Activated gamma-delta T cell (primary cell): Measurements from ENCODE around the gene PPP2R5C.

Experiments used
- DNase-seq: peaks from one replicate; lab custom pipeline; 2025; lab: John Stamatoyannopoulos, UW

The PPP2R5C gene

DNA sequence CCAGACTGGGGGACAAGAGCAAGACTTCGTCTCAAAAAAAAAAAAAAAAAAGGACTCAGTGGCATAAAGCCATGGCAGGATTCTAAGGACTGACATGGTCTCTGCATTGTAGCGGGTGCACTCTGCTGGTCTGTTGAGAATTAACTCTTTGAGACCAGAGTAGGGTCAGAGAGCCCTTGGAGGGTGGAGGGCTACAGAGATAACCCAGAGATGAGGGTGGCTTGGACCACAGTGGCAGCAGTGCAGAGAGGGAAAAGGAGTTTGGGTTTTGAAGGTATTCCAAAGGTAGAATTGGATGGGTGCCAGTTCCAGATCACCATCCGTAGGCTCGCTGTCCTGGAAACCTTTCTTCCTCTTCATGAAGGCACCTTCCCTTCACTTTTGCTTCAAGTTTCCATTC lies 188.6 kb downstream of the PPP2R5C start:
- no peak for DNase-seq

DNA sequence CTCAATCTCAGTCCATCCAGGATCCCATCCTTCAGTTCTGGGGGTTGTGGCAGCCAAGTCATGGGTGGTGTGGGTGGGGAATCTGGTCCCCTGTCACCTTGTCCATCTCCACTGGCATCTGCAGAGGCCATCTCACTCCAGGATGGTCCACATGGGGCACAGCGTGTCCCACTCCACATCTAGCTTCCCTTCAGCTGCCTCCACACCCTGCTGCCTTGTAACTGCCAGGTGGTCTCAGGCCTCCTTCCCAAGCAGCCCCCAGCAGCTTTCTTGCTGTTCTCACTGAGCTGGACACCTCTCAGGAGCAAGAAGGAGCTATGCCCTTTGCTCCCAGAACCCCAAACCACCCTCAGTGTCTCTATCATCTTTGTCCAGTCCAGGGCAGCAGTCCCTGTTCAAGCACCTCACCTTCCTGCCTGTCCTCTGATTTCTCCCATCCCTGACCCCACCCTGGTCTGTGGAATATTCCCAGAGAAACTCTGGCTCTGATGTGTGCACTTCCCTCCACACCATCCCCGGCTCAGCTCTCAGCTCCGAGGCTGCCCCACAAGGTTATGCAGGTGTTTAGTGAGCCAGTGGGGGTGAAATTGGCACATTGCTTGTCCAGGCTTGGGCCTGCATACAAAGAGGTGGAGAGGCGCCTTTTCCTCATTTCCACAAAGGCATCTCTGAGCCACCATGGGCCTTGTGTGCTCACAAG lies 189.2 kb downstream of the PPP2R5C start:
- no peak for DNase-seq

DNA sequence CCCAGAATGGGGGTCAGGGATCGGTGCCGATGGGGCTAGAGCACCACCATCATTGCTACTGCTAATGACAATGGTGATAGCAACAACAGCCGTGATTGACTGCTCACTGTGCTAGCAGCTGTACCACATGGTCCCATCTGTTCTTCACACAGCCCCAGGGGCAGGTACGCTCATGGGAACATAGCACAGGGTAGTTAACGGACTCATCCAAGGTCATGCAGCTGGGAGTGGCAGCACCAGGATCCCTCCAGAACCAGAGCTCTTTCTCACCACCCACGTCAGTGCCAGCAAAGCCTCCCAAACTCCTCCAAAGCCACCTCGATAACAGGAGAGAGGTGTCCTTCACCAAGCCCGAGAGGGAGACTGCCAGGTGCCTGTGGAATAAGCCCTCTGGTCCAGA lies 191.6 kb downstream of the PPP2R5C start:
- DNase-seq: no peak

DNA sequence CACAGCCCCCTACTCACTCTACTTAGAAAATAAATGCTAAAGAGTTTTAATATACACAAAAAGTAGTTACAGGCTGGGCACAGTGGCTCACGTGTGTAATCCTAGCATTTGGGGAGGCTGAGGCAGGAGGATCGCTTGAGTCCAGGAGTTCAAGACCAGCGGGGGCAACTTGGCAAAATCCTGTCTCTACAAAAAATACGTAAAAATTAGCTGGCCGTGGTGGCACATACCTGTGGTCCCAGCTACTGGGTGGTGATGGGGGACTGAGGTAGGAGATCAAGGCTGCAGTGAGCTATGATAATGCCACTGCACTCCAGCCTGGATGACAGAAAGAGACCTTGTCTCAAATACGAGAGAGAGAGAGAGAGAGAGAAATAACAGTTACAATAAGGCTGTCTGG lies 193.0 kb downstream of the PPP2R5C start:
- no peak for DNase-seq

DNA sequence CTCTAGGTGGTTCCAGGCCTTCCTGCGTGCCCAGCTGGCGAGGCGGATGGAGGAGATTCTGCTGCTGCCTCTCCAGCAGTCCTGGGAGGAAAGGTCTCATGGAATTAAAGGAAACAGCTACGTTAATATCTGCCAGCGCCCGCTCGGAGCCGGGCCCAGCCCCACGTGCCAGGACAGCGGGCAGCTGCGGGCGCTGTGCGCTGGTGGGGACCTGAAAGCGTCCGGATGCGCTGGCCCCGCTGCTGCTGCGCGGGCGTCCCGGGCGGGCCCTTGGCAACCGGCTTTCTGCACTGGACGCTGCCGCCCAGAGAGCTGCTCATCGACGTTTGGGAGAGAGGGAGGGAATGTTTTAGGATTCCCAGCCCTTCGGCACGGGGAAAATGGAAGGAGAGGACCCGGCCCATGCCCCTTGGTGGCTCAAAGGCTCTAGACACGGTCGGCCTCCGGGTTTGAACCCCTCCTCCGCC lies 194.2 kb downstream of the PPP2R5C start:
- no peak for DNase-seq

DNA sequence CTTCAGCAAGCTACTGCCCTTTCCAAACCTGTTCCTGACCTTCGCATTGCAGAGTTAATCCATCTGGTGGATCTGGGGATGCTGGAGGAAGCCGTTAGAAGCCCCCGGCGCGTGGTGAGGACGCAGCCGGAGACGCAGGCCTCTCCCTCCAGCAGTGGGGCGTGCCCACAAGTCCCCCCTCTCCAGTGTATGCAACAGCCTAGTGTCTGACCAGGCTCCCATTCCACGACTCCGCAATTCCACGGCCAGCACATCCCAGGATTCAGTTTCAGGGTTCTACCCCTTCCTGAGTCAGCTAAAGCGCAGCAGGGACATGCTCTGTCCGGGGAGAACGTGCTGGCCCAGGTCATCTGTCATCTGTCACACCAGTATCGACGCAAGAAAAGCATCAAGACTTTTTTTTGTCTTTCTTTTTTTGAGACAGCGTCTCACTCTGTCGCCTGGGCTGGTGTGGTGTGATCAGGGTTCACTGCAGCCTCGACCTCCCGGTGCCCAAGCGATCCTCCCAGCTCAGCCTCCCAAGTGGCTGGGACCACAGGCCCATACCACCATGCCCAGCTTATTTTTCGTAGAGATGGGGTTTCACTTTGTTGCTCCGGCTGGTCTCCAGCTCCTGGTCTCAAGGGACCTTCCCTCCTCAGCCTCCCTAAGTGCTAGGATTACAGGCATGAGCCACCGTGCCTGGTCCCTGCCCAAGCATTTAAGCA lies 194.8 kb downstream of the PPP2R5C start:
- no peak for DNase-seq

DNA sequence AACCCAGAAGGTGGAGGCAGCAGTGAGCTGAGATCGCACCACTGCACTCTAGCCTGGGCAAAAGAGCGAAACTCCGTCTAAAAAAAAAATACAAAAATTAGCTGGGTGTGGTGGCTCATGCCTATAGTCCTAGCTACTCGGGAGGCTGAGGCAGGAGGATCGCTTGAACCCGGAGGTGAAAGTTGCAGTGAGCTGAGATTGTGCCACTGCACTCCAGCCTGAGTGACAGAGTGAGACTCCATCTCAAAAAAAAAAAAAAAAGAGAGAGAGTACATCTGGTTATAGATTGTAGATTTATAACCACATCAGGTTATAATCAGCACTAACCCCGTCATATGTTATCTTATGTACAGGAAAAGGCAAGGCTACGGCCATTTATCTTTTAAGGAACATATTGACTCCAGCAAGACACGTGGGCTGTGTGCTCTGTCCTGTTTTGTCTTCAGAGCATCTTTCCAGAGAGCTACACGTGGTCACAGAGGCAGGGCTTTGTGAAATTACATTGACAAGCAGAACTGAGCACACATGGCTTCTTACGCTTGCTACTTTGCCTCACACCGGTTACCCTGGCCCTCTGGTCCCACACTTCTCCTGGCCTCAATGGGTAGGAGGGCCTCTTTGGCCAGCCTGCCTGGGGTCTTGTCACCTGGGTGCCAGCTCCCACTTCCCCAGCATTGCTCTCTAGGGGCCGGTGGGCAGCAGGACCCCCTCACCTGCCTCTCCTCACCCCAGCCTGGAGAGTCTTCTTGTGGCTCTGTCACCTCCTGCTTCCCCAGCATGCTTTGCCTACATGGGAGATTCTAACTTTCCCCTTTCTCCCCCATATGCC lies 196.1 kb downstream of the PPP2R5C start:
- no peak for DNase-seq

DNA sequence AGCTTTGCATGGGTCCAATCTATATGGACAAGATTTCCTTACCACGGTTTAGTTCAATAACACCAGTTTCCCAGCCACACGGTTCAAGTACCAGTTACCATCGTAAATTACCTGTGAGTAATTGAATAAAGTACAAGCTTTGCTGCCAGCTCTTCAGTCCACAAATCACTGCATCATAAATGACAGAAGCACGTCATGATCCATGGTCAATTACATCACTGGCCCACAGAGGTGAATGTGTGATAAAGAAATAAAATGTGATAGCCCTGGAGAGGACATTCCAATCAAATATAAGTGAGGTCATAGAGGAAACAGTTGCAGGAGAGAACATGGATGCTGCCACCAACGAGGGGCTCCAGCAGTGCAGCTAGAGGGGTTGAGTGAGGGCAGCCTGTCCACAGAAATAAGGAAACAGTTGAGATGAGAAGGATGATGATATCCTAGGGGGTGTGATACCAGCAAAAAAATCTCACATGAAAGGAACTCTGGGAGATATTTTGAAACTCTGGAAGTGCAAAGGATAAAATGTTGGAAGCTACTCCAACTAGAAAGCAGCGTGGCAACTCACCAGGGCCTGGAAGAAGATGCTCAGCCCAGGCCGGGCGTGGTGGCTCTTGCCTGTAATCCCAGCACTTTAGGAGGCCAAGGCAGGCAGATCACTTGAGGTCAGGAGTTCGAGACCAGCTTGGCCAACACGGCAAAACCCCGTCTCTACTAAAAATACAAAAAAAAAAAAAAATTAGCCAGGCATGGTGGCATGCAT lies 197.1 kb downstream of the PPP2R5C start:
- no peak for DNase-seq

DNA sequence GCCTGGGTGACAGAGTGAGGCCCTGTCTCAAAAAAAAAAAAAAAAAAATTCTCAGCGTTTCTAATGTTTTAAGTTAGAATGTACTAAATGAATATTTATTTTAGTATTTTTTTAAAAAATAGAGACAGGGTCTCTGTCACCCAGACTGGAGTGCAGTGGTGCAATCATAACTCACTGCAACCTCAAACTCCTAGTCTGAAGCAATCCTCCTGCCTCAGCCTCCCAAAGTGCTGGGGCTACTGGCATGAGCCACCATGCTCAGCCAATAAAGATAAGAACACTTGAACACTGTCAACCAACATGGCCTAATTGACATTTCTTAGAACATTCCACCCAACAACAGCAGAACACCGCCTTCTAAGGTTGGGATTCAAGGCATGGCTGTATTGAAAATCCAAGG lies 197.8 kb downstream of the PPP2R5C start:
- DNase-seq: no peak

DNA sequence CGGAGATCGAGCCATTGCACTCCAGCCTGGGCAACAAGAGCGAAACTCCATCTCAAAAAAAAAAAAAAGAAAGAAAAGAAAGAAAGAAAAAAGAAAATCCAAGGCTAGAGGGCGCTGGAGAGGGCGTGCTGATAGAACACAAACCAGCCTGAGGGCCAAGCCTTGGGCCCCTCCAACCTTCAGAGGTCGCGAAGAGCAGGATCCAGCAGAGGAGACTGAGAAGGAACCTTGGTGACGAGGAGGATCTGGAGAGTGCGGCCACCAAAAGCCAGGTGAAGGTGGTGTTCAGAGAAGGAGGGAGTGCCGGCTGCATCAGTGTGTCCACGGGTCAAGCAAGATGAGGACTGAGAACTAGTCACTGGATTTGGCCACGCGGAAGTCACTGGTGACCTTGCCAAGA lies 198.7 kb downstream of the PPP2R5C start:
- no peak for DNase-seq

DNA sequence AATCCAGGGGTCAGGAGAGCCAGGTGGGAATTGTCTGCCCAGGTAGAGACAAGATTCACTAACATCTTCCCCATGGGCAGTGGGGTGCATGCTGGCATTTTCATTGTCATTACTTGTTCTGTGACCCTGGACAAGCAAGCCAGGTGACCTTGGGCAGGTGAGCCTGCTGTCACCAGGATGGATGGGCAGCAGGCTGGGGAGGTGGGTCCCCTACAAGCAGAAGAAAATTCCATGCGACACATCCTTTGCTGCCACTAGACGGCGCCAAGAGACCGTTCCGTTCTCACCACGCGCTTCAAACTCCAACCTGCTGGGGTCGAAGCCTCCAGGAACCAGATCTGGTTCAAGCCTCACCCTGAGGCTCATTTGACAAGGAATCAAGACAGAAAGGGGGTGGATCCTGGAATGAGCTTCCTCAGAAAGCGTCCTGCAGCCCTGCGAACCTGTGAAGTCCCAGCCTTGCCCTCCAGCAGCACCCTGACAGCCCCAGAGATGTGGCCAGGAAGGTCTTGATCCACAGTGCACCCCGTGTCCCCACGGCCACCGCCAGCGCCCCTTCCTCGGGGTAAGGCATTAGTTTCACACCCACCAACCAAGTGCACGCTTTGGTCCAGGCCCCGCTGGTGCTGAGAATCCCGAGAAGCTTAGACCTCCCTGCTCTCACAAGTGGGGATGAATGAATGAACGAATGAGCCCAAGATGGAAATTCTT lies 199.7 kb downstream of the PPP2R5C start:
- DNase-seq: no peak

DNA sequence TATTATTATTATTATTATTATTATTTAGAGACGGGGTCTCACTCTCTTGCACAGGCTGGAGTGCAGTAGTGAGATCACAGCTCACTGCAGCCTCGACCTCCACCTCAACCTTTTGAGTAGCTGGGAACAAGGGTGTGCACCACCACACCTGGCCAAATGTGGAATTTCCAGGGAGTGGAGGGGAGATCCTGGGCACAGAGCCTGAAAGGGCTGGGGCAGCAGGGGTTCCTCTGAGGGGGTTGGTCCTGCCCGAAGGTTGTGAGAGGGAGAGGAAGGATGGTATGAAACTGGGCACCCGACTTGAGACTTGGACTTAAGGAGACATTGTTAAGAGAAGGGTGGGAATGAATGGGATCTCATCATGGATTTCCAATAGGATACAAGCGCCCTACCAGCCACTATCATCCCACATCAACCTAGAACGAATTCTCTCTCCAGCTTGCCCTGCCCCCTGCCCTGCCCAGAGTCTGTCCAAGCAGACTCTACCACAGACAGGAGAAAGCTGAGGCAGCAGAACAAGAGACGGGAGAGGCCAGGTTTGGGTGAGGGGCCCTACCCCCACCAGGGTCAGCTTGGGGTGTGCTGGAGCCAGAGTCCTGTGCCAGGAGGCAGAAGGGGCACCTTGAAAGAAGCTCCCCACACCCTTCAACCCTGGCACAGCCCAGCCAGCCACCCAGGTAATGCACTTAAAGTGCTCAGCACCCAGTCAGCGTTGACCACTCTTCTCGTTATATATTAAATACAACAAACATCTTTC lies 200.4 kb downstream of the PPP2R5C start:
- DNase-seq: no peak

DNA sequence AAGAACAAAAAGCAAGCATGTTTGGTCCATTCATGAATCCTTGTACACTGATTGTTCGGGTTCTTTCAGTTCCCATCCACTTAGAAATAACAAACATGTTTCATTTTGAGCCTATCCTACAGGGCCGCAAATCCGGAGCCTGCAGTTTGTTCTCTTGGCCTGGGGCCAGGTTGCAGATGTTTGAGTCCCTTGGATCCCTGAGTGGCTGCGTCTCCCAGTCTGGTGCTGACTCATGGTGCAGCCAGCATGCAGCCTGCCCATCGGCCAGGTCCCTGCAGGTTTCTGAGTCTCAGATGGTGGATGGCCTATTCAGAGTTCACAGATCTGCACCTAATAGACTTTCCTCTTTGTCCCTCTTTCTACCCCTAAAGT lies 201.0 kb downstream of the PPP2R5C start:
- no peak for DNase-seq

DNA sequence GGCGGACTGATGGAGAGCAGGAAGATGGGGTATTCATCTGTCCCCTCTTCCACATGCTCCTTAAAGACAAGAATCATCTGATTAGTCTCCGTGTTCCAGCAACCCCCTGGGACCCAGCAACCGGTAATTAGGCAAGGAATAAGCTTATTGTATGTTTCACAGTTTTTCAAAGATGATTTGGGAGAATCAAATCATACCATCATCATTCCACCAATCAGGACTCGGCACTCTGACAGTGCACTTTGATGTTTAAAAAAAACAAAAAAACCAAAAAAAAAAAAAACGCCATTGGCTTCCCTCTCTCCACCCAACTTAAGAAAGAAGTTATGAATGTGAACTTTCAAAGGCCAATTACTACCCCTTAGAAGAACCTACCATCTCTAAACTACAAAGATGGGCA lies 201.5 kb downstream of the PPP2R5C start:
- DNase-seq: no peak

DNA sequence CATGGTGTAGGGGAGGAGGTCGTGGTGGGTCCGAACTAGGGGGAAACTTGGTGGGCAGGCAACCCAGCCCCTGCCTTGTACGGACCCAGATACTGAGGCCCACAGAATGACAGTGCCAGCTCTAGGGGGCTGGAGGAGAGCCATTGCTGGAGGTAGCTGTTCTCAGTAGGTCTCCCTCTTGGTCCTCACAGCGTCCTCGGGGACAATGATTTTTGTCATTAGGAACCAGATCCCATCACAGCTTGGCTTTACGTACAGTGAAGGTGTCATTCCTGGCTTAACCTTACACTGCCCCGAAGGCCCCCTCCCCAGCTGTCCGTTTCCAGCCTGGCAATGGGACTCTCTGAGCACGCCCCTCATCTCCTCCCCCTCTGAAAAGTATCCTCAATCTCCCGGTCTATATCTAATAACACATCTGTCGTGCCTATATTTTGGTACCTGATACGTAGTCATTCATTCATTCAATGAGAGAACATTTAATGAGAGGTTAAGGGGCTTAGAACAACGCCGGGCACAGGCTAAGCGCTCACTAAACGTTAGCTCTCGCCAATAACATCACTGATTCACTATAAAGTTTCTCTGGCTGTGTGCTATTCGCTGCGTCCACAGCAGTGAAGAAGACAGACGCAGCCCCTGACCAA lies 202.3 kb downstream of the PPP2R5C start:
- DNase-seq: no peak

DNA sequence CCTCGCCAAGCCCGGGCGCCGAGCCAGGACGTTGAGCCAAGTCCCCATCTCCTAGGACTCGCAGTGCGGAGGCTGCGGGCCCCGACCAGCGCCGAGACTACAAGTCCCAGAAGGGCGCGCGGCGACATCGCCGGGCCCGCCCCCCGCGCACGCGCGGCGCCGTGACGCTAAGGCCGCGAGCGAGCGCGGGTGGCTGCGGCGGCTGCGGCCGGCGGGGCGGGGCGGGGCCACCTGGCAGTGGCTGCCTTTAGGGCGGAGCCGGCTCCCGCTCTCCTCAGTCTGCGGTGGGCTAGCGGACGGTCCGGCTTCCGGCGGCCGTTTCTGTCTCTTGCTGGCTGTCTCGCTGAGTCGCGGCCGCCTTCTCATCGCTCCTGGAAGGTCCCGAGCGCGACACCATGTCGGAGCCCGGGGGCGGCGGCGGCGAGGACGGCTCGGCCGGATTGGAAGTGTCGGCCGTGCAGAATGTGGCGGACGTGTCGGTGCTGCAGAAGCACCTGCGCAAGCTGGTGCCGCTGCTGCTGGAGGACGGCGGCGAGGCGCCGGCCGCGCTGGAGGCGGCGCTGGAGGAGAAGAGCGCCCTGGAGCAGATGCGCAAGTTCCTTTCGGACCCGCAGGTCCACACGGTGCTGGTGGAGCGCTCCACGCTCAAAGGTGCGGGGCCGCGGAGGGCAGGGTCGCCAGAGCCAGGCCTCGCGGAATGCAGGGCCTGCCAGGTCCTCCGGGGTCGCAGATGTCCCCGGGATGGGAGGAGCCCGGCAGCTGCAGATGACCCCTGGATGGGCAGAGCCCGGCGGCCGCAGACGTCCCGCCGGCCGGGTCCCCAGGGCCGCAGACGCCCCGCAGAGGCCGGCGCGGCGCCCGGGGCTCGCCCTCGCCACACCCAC lies 203.0 kb downstream of the PPP2R5C start, which contains the start of gene DYNC1H1:
Gene DYNC1H1 (plus strand): TSS at position 277 of the 884 bp plus-strand sequence. CDS start 119 bp downstream, at position 396.
- peak; percentile 88 for DNase-seq

DNA sequence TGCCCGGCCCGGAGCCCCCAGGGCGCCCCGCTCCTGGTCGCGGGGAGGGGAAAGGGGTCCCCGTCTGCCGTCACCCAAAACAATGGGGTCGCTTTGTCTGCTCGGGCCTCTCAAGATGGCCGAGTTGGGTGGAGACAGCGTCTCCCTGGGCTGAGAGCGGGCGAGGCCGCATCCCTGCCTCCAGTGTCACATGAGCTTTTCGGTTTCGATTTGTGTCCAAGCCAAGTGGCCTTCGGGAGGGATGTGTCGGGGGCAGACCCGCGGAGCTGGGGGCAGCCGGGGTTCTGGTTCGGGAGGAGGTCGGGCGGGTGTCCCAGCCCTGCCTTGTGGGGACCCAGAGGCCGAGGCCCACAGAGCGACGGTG lies 203.7 kb downstream of the PPP2R5C start:
- DNase-seq: peak; percentile 34

DNA sequence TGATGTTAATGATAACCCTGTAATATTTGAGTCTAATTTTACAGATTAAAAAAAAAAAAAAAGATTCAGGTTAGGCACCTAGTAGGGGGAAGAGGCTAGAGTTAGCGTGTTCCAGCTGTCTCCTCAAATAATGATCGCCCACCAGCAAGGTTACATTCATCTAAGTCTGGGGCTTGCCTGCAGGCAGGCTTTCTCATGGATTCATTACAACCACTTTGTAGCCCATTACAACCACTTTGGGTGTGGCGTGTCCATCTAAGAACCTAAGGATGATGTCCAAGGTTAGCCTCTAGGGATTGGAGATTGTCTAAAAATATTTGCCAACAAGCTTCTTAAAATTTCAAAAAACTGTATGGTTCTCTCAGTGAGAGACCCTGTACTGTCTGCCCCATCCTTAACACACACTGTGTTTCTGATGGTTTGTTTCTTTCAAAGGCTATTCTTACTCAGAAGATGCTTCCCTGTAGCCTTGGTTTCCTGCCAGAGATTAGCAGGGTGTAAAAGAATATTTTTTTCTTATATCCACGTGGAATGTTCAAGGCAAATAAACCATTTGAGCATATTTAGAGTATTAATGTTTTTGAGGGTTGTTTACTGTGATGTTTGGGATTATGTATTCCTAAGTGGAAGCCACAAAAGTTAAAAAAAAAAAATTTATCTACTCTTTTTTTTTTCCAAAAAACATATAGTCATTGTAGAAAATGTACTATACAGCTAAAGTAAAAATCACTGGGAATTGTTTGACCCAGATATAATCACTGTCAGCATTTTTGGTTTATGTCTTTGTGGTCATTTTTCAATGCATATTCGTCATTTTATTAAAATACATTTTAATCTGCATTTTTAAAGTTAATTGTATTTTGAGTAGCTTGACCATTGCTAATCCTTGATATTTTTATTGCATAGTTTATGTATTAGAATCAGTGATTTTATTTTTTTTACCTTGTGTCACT lies 204.5 kb downstream of the PPP2R5C start:
- DNase-seq: no peak
